ENCODE results near the gene AMPH.
"Not testable (repeated sequence)": the region's sequence is repeated elsewhere in the genome, so short reads cannot be mapped to it uniquely, and the experiment has no call there.

The AMPH gene

DNA sequence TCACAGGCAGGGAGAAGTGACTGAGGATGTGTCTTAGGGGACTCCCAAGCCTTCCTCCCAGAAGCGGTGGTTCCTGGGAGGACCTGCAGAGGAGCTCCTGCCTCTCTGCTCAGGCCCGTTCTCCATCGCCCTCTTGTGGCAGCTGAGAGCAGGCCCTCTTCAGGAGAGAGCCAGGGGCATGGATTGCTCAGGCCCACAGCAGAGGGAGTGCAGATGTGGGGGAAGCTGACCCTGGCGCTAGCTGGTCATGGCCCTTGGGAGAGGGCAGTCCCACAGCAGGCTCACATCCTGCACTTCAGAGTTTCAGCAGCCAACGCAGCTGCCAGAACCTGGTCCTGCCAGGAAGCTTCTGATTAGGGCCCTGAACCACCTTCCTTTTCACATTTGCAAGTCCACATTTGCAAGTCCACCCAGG, 263.0 kb downstream of the AMPH start:
- ATAC-seq (ENCODE audit: low read depth) (peak; percentile 60), DNase-seq (ENCODE audit: low spot score in 2 of 2) (peak; percentile 41 to 58)
- Mint-ChIP-seq H3K4me1 (peaks cover 35% of the 10 kb centered on the region), H3K27me3 (no peaks in the 10 kb centered on the region), H3K36me3 (peaks cover 2% of the 10 kb centered on the region), H3K4me3 (no peak overlapping the region), H3K27ac (peak overlapping the region; percentile 87), H3K9me3 (no peaks in the 10 kb centered on the region)

DNA sequence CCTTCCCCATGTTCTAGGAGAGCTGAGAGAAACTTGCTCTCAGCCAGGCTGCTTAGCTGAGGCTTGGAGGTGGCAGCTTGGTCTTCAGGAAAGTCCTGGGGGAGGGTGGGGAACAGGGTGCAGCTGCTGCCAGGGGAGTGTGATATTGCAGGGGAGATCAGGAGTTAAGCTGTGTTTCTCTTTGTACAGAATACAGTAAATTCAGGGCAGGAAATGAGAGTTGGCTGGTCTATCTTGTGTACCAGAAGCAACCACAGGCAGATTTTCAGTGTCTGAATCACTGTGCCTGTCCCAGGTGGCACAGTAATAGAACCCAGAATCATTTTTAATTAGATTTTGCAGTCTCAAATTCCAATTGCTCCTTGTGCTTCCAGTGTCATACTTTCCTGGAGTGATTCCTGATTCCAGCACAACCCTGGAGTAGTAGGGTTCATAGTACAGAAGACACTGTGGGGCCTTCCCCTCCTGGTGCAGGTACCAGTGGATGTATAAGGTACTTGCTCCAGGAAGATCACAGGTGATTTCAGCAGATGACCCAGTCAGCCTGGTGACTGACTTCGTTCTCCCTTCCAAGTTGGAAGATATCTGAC, 263.8 kb downstream of the AMPH start:
- Mint-ChIP-seq H3K4me3 (no peak overlapping the region), H3K4me1 (peaks cover 43% of the 10 kb centered on the region), H3K27me3 (no peaks in the 10 kb centered on the region), H3K9me3 (no peaks in the 10 kb centered on the region), H3K27ac (peak overlapping the region; percentile 87), H3K36me3 (peaks cover 2% of the 10 kb centered on the region)
- DNase-seq (ENCODE audit: low spot score in 2 of 2) = no peak
- no peak for ATAC-seq (ENCODE audit: low read depth)

DNA sequence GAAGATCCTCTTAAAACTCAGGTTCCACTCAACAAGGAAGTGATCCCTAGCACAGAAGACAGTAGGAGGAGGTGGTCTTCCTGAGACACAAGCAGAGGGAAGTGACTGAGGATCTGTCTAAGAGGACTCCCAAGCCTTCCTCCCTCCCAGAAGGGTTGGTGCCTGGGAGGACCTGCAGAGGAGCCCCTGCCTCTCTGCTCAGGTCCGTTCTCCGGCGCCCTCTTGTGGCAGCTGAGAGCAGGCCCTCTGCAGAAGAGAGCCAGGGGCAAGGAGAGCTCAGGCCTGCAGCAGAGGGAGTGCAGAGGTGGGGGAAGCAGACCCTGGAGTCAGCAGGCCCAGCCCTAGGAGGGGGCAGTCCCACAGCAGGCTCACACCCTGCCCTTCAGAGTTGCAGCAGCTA, 267.8 kb downstream of the AMPH start:
- not testable (repeated sequence) for H3K9me3 Mint-ChIP-seq, H3K27me3 Mint-ChIP-seq, H3K36me3 Mint-ChIP-seq
- peak; percentile 43 to 62 for DNase-seq (ENCODE audit: low spot score in 2 of 2)
- ATAC-seq (ENCODE audit: low read depth) = peak; percentile 35
- Mint-ChIP-seq H3K4me3 (peak overlapping the region; percentile 70), H3K4me1 (peaks cover 48% of the 10 kb centered on the region), H3K27ac (peak overlapping the region; percentile 89)

DNA sequence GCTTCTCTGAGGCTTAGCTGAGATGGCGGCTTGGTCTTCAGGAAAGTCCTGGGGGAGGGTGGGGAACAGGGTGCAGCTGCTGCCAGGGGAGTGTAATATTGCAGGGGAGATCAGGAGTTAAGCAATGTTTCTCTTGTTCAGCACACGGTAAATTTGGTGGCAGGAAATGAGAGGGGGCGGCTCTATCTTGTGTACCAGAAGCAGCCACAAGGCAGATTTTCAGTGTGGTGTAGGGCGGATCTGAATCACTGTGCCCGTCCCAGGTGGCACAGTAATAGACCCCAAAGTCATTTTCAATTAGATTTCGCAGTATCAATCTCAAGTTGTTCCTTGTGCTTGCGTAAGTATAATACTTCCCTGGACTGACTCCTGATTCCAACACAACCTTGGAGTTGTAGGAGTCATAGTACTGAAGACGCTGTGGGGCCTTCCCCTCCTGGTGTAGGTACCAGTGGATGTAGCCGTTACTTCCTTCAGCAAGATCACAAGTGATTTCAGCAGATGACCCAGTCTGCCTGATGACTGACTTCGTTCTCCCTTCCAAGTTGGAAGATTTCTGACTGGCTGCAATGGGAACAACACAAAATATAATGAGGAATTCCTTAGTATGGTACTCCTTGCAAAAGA, 268.4 kb downstream of the AMPH start:
- H3K4me3 Mint-ChIP-seq = peak overlapping the region; percentile 70
- not testable (repeated sequence) for H3K36me3 Mint-ChIP-seq; H3K9me3 Mint-ChIP-seq; H3K27me3 Mint-ChIP-seq; DNase-seq (ENCODE audit: low spot score in 2 of 2)
- peak; percentile 42 for ATAC-seq (ENCODE audit: low read depth)
- H3K27ac Mint-ChIP-seq = peak overlapping the region; percentile 89
- H3K4me1 Mint-ChIP-seq = peaks cover 45% of the 10 kb centered on the region

DNA sequence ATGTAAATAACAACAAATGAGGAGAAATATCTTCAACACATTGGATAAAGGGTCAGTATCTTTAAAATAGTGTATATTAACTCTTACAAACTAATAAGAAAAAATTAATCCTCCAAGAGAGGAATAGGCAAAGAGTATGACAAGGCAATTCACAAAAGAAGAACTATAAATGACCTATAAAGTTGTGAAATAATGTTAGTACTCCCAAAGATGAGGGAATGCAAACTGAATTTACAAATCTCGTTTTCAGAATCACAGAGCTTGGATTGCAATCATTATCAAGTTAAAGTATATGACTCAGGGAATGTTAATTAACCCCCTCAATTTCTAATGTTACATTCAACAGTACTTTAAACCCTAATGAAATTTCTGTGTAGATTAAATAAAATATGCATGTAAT, 270.4 kb downstream of the AMPH start:
- peaks cover 42% of the 10 kb centered on the region for H3K4me1 Mint-ChIP-seq
- no peak overlapping the region for H3K27ac Mint-ChIP-seq
- peaks cover 2% of the 10 kb centered on the region for H3K36me3 Mint-ChIP-seq
- H3K27me3 Mint-ChIP-seq = no peaks in the 10 kb centered on the region
- DNase-seq (ENCODE audit: low spot score in 2 of 2) (no peak), ATAC-seq (ENCODE audit: low read depth) (no peak)
- H3K4me3 Mint-ChIP-seq = no peak overlapping the region
- no peaks in the 10 kb centered on the region for H3K9me3 Mint-ChIP-seq

DNA sequence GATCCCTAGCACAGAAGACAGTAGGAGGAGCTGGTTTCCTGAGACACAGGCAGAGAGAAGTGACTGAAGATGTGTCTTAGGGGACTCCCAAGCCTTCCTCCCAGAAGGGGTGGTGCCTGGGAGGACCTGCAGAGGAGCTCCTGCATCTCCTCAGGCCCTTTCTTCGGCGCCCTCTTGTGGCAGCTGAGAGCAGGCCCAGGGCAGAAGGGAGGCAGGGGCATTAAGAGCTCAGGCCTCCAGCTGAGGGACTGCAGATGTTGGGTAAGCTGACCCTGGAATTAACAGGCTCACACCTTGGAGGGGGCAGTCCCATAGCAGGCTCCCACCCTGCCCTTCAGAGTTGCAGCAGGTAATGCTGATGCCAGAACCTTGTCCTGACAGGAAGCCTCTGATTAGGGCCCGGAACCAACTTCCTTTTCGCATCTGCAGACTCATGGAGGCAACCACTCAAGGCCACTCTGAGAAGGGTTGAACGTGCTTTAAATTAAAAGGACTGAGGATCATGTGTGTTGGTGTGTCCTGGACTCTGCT, 272.0 kb downstream of the AMPH start:
- not testable (repeated sequence) for H3K27me3 Mint-ChIP-seq, H3K36me3 Mint-ChIP-seq, H3K9me3 Mint-ChIP-seq
- H3K27ac Mint-ChIP-seq = peak overlapping the region; percentile 99
- H3K4me3 Mint-ChIP-seq = peak overlapping the region; percentile 89
- DNase-seq (ENCODE audit: low spot score in 2 of 2) (peak; percentile 55 to 58), ATAC-seq (ENCODE audit: low read depth) (peak; percentile 75)
- peaks cover 44% of the 10 kb centered on the region for H3K4me1 Mint-ChIP-seq

DNA sequence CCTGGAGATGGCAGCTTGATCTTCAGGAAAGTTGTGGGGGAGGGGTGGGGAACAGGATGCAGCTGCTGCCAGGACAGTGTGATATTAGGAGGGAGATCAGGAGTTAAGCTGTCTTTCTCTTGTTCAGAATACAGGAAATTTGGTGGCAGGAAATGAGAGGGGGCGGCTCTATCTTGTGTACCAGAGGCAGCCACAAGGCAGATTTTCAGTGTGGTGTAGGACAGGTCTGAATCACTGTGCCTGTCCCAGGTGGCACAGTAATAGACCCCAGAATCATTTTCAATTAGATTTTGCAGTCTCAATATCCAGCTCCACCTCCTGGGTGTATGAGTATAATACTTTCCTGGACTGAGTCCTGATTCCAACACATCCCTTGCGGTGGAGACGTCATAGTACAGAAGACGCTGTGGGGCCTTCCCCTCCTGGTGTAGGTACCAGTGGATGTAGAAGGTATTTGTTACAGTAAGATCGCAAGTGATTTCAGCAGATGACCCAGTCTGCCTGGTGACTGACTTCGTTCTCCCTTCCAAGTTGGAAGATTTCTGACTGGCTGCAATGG, 272.8 kb downstream of the AMPH start:
- peak; percentile 41 for ATAC-seq (ENCODE audit: low read depth)
- not testable (repeated sequence) for H3K9me3 Mint-ChIP-seq; H3K27me3 Mint-ChIP-seq; H3K36me3 Mint-ChIP-seq; DNase-seq (ENCODE audit: low spot score in 2 of 2)
- Mint-ChIP-seq H3K4me3 (peak overlapping the region; percentile 89), H3K4me1 (peaks cover 47% of the 10 kb centered on the region), H3K27ac (peak overlapping the region; percentile 99)

DNA sequence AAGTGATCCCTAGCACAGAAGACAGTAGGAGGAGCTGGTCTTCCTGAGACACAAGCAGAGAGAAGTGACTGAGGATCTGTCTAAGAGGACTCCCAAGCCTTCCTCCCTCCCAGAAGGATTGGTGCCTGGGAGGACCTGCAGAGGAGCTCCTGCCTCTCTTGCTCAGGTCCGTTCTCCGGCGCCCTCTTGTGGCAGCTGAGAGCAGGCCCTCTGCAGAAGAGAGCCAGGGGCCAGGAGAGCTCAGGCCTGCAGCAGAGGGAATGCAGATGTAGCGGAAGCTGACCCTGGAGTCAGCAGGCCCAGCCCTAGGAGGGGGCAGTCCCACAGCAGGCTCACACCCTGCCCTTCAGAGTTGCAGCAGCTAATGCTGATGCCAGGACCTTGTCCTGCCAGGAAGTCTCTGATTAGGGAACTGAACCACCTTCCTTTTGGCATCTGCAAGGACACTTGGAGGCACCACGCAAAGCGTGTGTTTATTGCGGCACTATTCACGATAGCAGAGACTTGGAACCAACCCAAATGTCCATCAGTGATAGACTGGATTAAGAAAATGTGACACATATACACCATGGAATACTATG, 276.8 kb downstream of the AMPH start:
- not testable (repeated sequence) for H3K9me3 Mint-ChIP-seq; H3K36me3 Mint-ChIP-seq; H3K4me3 Mint-ChIP-seq; ATAC-seq (ENCODE audit: low read depth); H3K27me3 Mint-ChIP-seq; H3K27ac Mint-ChIP-seq; DNase-seq (ENCODE audit: low spot score in 2 of 2)
- H3K4me1 Mint-ChIP-seq = peaks cover 34% of the 10 kb centered on the region

DNA sequence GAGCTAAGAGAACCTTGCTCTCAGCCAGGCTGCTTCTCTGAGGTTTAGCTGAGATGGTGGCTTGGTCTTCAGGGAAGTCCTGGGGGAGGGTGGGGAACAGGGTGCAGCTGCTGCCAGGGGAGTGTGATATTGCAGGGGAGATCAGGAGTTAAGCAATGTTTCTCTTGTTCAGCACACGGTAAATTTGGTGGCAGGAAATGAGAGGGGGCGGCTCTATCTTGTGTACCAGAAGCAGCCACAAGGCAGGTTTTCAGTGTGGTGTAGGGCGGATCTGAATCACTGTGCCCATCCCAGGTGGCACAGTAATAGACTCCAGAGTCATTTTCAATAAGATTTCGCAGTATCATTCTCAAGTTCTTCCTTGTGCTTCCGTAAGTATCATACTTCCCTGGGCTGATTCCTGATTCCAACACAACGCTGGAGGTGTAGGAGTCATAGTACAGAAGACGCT, 277.7 kb downstream of the AMPH start:
- not testable (repeated sequence) for DNase-seq (ENCODE audit: low spot score in 2 of 2); H3K27ac Mint-ChIP-seq; H3K9me3 Mint-ChIP-seq; H3K36me3 Mint-ChIP-seq; H3K27me3 Mint-ChIP-seq; H3K4me3 Mint-ChIP-seq; ATAC-seq (ENCODE audit: low read depth)
- peaks cover 30% of the 10 kb centered on the region for H3K4me1 Mint-ChIP-seq

DNA sequence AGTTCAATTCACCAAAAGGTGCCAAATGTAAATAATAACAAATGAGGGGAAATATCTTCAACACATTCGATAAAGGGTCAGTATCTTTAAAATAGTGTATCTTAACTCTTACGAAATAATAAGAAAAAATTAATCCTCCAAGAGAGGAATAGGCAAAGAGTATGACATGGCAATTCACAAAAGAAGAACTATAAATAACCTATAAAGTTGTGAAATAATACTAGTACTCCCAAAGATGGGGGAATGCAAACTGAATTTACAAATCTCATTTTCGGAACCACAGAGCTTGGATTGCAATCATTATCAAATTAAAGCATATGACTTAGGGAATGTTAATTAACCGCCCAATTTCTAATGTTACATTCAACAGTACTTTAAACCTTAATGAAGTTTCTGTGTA, 279.6 kb downstream of the AMPH start:
- no peak for ATAC-seq (ENCODE audit: low read depth)
- H3K36me3 Mint-ChIP-seq = peaks cover 2% of the 10 kb centered on the region
- H3K27ac Mint-ChIP-seq = no peak overlapping the region
- H3K4me1 Mint-ChIP-seq = peaks cover 21% of the 10 kb centered on the region
- no peaks in the 10 kb centered on the region for H3K9me3 Mint-ChIP-seq
- H3K4me3 Mint-ChIP-seq = no peak overlapping the region
- no peaks in the 10 kb centered on the region for H3K27me3 Mint-ChIP-seq
- no peak for DNase-seq (ENCODE audit: low spot score in 2 of 2)

DNA sequence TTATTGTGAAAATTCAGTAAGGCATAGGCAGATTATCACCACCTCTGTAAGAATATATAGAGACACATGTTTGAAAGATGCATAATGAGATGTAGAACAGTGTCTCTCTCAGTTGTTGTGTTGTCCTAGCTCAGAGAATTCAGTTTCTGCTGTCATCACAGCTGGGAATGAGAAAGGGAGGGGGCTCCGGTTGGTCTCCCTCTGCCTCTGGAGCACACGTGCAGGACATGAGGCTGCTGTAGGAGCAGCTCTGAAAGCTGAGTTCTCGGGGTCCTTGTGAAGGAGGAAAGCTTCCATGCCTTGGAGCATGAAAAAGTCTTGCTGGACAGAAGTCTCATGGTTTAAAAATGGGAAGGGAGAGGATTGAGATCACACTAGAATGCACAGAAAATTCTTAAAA, 280.4 kb downstream of the AMPH start:
- H3K9me3 Mint-ChIP-seq; DNase-seq (ENCODE audit: low spot score in 2 of 2); H3K27me3 Mint-ChIP-seq; ATAC-seq (ENCODE audit: low read depth); H3K36me3 Mint-ChIP-seq; H3K4me3 Mint-ChIP-seq: not testable (repeated sequence)
- Mint-ChIP-seq H3K27ac (peak overlapping the region; percentile 94), H3K4me1 (peaks cover 26% of the 10 kb centered on the region)

DNA sequence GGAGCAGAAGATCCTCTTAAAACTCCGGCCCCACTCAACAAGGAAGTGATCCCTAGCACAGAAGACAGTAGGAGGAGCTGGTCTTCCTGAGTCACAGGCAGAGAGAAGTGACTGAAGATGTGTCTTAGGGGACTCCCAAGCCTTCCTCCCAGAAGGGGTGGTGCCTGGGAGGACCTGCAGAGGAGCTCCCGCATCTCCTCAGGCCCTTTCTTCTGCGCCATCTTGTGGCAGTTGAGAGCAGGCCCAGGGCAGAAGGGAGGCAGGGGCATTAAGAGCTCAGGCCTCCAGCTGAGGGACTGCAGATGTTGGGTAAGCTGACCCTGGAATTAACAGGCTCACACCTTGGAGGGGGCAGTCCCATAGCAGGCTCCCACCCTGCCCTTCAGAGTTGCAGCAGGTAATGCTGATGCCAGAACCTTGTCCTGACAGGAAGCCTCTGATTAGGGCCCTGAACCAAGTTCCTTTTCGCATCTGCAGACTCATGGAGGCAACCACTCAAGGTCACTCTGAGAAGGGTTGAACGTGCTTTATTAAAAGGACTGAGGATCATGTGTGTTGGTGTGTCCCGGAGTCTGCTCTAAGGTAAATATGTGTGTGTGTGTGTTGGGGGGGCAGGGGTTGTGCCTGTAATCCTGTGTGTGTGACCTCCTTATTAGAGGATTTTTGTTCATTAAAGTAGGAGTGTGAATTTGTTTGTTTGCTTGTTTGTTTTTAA, 281.1 kb downstream of the AMPH start:
- not testable (repeated sequence) for H3K9me3 Mint-ChIP-seq; H3K36me3 Mint-ChIP-seq; DNase-seq (ENCODE audit: low spot score in 2 of 2); H3K27me3 Mint-ChIP-seq
- peak; percentile 77 for ATAC-seq (ENCODE audit: low read depth)
- Mint-ChIP-seq H3K4me3 (peak overlapping the region; percentile 56), H3K27ac (peak overlapping the region; percentile 94), H3K4me1 (peaks cover 29% of the 10 kb centered on the region)

DNA sequence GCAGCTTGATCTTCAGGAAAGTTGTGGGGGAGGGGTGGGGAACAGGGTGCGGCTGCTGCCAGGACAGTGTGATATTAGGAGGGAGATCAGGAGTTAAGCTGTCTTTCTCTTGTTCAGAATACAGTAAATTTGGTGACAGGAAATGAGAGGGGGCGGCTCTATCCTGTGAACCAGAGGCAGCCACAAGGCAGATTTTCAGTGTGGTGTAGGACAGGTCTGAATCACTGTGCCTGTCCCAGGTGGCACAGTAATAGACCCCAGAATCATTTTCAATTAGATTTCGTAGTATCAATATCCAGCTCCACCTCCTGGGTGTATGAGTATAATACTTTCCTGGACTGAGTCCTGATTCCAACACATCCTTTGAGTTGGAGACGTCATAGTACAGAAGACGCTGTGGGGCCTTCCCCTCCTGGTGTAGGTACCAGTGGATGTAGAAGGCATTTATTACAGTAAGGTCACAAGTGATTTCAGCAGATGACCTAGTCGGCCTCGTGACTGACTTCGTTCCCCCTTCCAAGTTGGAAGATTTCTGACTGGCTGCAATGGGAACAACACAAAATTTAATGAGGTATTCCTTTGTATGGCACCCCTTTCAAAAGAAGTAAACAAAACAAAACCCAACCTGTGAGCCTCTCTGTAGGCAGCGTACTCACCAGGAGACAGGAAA, 281.9 kb downstream of the AMPH start:
- H3K9me3 Mint-ChIP-seq; H3K27me3 Mint-ChIP-seq; DNase-seq (ENCODE audit: low spot score in 2 of 2); H3K36me3 Mint-ChIP-seq: not testable (repeated sequence)
- ATAC-seq (ENCODE audit: low read depth) = peak; percentile 33
- peak overlapping the region; percentile 94 for H3K27ac Mint-ChIP-seq
- peaks cover 32% of the 10 kb centered on the region for H3K4me1 Mint-ChIP-seq
- H3K4me3 Mint-ChIP-seq = peak overlapping the region; percentile 56

Measured in memory B cell (primary cell).